Measurements from ENCODE around the gene MYO3B. TPM values are rescaled to one million over a fixed set of nuclear protein-coding genes. Genes with fewer than 3 reads are reported as not detected.

Gene MYO3B
- total and polyA plus RNA-seq, 2 donors (not counting 3 experiments of a cell fraction or from before 2014, with no cell fraction given) = 0.03 TPM; not detected in 1

GRCh38 chr2:170530803-170531564 lies 353.0 kb downstream of the MYO3B start:
- FAIRE-seq = no peak
- Histone ChIP-seq H3K9me1 (replicated peaks; ENCODE audit: control insufficient read depth, extremely low read depth, insufficient read depth, low read length) (no peaks in the 10 kb centered on the region), H3K4me3 (replicated peaks in 1 of 3; ENCODE audit: insufficient read depth in 1 of 3, low read depth in 1 of 3, low read length in 3 of 3) (no peak overlapping the region), H3K36me3 (ENCODE audit: control insufficient read depth in 2 of 2, extremely low read depth in 1 of 2, insufficient read depth in 2 of 2, low read length in 2 of 2) (no peaks in the 10 kb centered on the region), H4K20me1 (replicated peaks; ENCODE audit: control insufficient read depth, extremely low read depth, insufficient read depth, low read length) (no peaks in the 10 kb centered on the region), H3K9ac (replicated peaks; ENCODE audit: extremely low read depth, insufficient read depth, low read length) (no peak overlapping the region), H3K27ac (ENCODE audit: insufficient read depth, low read depth, low read length) (no peak overlapping the region), H3K4me1 (ENCODE audit: control insufficient read depth, extremely low read depth, insufficient read depth, low read length) (peaks cover 14% of the 10 kb centered on the region), H3K27me3 (ENCODE audit: control insufficient read depth in 2 of 2, insufficient read depth in 2 of 2, low read length in 2 of 2) (peaks cover 0 to 2% of the 10 kb centered on the region in 2 experiments), H3K9me3 (replicated peaks; ENCODE audit: control insufficient read depth, insufficient read depth, low read length) (no peaks in the 10 kb centered on the region), H3K79me2 (ENCODE audit: control insufficient read depth, insufficient read depth, low read length) (no peaks in the 10 kb centered on the region), H3K4me2 (ENCODE audit: insufficient read depth, low read length) (no peak overlapping the region), H2AFZ (ENCODE audit: low read depth, low read length) (peak overlapping the region; percentile 85)
- dilution Hi-C loops (cut with MboI; ENCODE audit: extremely low pct_ligation_motif_present, low sequenced_read_pairs) (no loop called here), intact Hi-C loops (cut with micrococcal nuclease) (loop anchor here (1.0 to 5.0 kb wide), 2 partner anchors 27 to 124 kb away; no protein-coding TSS in a partner anchor)
- TF ChIP-seq POLR2AphosphoS5 (IDR thresholded peaks at IDR 0.05; ENCODE audit: insufficient read depth, low read depth, low read length) (no peak), FOS (IDR thresholded peaks at IDR 0.05; ENCODE audit: borderline replicate concordance, insufficient read depth, low read length) (no peak), EZH2 (IDR thresholded peaks at IDR 0.05; ENCODE audit: borderline replicate concordance, low read depth, low read length, severe bottlenecking) (no peak), MAX (IDR thresholded peaks at IDR 0.05; ENCODE audit: insufficient read depth, insufficient read length) (no peak), CTCF (IDR thresholded peaks at IDR 0.05; ENCODE audit: extremely low read depth in 1 of 2, insufficient read depth in 1 of 2, low read depth in 1 of 2, low read length in 2 of 2) (no peak), GATA2 (IDR thresholded peaks at IDR 0.05; ENCODE audit: insufficient read depth, insufficient read length, low read depth, low read length) (no peak), MYC (IDR thresholded peaks at IDR 0.05; ENCODE audit: low read depth, low read length) (no peak), JUN (IDR thresholded peaks at IDR 0.05; ENCODE audit: borderline replicate concordance, insufficient read depth, insufficient read length, low read depth) (no peak), POLR2A (IDR thresholded peaks at IDR 0.05; ENCODE audit: low read depth, low read length) (no peak)
- ChIA-PET CTCF (interaction anchor here (0.9 to 1.6 kb wide), 9 partner anchors 10 to 126 kb away, joined by 3 to 6 read pairs (median 4); no protein-coding TSS in a partner anchor), POLR2A (no interaction called here)
- no TSS peak for BruUV-seq (replicated peaks)
- no peak for DNase-seq (ENCODE audit: low read depth, low spot score)
